Transverse colon (tissue), 4 donors: ENCODE data around the gene EHD2. TPM values are rescaled to one million over a fixed set of nuclear protein-coding genes. Genes with fewer than 3 reads are reported as not detected.

Source experiments
- DNase-seq: peaks from one replicate; pipeline ENCODE4 v3.0.0-alpha.2; 2019
- H3K27ac ChIP-seq, 4 donors: fragments of 200-600 bp; sonication (generic); 2 replicates each; pipeline ENCODE4 v1.5.1; 2016 to 2018; ENCODE audit warnings: inconsistent platforms in 4 of 4
- H3K27me3 ChIP-seq: fragments of 200-600 bp; sonication (generic); 2 replicates; pipeline ENCODE4 v1.5.1; 2017; ENCODE audit warnings: inconsistent platforms
- H3K36me3 ChIP-seq, 4 donors: fragments of 200-600 bp; sonication (generic); 2 replicates each; pipeline ENCODE4 v1.5.1; 2017 to 2019; ENCODE audit warnings: inconsistent platforms in 4 of 4
- H3K4me1 ChIP-seq, 4 donors: fragments of 200-600 bp; sonication (generic); 2 replicates each; pipeline ENCODE4 v1.5.1; 2017 to 2020; ENCODE audit warnings: inconsistent platforms in 4 of 4
- H3K4me3 ChIP-seq, 4 donors: fragments of 200-600 bp; sonication (generic); 1 replicate in 1 of 4; 2 replicates in 3 of 4; pipeline versions ENCODE4 v1.5.1 to v1.6.1; 2017 to 2019; ENCODE audit warnings: inconsistent platforms in 4 of 4
- H3K9me3 ChIP-seq, 2 donors: fragments of 200-600 bp; sonication (generic); 2 replicates each; pipeline ENCODE4 v1.5.1; 2017 to 2019; ENCODE audit warnings: inconsistent platforms in 2 of 2
- EP300 ChIP-seq: sonication (generic); formaldehyde crosslinking; IDR thresholded peaks from one replicate; pipeline ENCODE4 v1.6.1; 2017; ENCODE audit warnings: antibody characterized with exemption, low read depth
- POLR2A ChIP-seq: fragments of 450-650 bp; IDR thresholded peaks from one replicate; pipeline ENCODE4 v1.6.1; 2016; ENCODE audit warnings: antibody characterized with exemption, mild to moderate bottlenecking, moderate library complexity
- POLR2AphosphoS5 ChIP-seq, 3 donors: sonication (generic); formaldehyde crosslinking; IDR thresholded peaks; one replicate each; pipeline ENCODE4 v1.6.1; 2016; ENCODE audit warnings: antibody characterized with exemption in 3 of 3
- WGBS, 2 donors: methylation state at CpG; one replicate each; pipeline ENCODE4 v1.1.5; 2018; ENCODE audit warnings: low coverage in 1 of 2; 5-methylcytosine and 5-hydroxymethylcytosine counted together
- in situ Hi-C, 4 donors: fragments of 200-750 bp; cut with MboI; loops; one replicate each; pipeline versions ENCODE4 v1.15.0 to v1.15.1; 2017; ENCODE audit warnings: low sequenced_read_pairs in 3 of 4, low pct_ligation_motif_present in 1 of 4, low pct_unique_long_range_greater_than_20kb in 1 of 4
- intact Hi-C: fragments of 100-400 bp; cut with DNase I; formaldehyde crosslinking; loops from one replicate; pipeline ENCODE4 v1.15.1; 2023; ENCODE audit warnings: low total_unique reads
- total RNA-seq, 4 donors: library from RNA; depleted of rRNA; stranded (reverse); fragments of >200 nt; gene quantifications; one replicate each; pipeline ENCODE4 v1.1.0, GENCODE V29; 2016
- TF ChIP-seq, protein P1 (sequence below), 5 experiments: fragments of 200-600 bp in 3 of 5; fragments of 450-650 bp in 2 of 5; sonication (generic) in 3 of 5; IDR thresholded peaks; 1 replicate in 2 of 5; 2 replicates in 3 of 5; pipeline ENCODE4 v1.5.1; 2016 to 2017; ENCODE audit warnings: antibody characterized with exemption in 5 of 5, inconsistent platforms in 3 of 5, mild to moderate bottlenecking in 2 of 5, moderate library complexity in 1 of 5

Gene EHD2
- total RNA-seq, 4 donors from 2014 or later, result 15.2 to 93.1 (median 25.3) TPM

DNA sequence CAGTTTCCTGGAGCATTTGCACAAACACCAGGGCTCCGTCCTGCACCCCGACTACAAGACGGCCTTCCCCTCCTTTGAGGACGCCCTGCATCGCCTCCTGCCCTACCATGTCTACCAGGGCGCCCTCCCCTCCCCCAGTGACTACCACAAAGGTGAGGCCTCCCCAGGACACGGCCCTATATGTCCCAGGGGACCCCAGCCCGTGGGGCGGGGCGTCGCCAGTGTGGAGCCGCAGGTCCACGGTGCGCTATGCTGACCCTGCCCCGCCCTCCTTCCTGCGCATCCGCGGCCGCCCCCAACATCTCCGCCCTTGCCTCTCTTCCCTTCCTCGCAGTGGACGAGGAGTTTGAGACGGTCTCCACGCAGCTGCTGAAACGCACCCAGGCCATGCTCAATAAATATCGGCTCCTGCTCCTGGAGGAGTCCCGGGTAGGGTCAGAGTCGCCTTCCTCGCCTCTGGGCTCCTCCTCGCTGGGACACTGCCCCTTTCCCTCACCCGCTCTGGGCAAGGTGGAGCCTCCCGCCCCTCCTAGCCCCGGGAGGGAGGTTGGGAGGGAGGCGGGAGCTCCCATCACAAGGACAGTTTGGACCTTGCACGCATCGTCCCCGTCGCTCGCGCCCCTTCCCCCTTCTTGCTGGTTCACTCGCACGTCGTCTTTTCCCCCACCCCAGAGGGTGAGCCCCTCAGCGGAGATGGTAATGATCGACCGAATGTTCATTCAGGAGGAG lies 14.4 kb upstream of the EHD2 start:
- Histone ChIP-seq H3K4me1 (peaks cover 4 to 10% (median 8%) of the 10 kb centered on the region in 4 donors), H3K9me3 (no peaks in the 10 kb centered on the region), H3K36me3 (peaks cover 0 to 14% (median 3%) of the 10 kb centered on the region in 4 donors), H3K4me3 (no peak overlapping the region), H3K27ac (peak overlapping the region in 3 of 4 donors; percentile 16 to 82 (median 76)), H3K27me3 (no peaks in the 10 kb centered on the region)
- no peak for DNase-seq
- intact Hi-C loops, result loop anchor here (1.0 to 2.0 kb wide), 2 partner anchors 90 to 262 kb away; no protein-coding TSS in a partner anchor
- in situ Hi-C loops, result loop anchor here in 1 of 4 donors (5.0 kb wide), 1 partner anchor 261 kb away; no protein-coding TSS in a partner anchor
- WGBS, 2 donors, result 88% methylated on average over 46 of the region's 46 CpGs; no CpG with 5 or more reads in 1 of the 2 donors
- TF ChIP-seq EP300, result no peak
- TF ChIP-seq, protein P1, sequence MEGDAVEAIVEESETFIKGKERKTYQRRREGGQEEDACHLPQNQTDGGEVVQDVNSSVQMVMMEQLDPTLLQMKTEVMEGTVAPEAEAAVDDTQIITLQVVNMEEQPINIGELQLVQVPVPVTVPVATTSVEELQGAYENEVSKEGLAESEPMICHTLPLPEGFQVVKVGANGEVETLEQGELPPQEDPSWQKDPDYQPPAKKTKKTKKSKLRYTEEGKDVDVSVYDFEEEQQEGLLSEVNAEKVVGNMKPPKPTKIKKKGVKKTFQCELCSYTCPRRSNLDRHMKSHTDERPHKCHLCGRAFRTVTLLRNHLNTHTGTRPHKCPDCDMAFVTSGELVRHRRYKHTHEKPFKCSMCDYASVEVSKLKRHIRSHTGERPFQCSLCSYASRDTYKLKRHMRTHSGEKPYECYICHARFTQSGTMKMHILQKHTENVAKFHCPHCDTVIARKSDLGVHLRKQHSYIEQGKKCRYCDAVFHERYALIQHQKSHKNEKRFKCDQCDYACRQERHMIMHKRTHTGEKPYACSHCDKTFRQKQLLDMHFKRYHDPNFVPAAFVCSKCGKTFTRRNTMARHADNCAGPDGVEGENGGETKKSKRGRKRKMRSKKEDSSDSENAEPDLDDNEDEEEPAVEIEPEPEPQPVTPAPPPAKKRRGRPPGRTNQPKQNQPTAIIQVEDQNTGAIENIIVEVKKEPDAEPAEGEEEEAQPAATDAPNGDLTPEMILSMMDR (IDR thresholded peaks at IDR 0.05), result no peak
- TF ChIP-seq POLR2AphosphoS5 (IDR thresholded peaks at IDR 0.05), result no peak
- no peak for TF ChIP-seq POLR2A

DNA sequence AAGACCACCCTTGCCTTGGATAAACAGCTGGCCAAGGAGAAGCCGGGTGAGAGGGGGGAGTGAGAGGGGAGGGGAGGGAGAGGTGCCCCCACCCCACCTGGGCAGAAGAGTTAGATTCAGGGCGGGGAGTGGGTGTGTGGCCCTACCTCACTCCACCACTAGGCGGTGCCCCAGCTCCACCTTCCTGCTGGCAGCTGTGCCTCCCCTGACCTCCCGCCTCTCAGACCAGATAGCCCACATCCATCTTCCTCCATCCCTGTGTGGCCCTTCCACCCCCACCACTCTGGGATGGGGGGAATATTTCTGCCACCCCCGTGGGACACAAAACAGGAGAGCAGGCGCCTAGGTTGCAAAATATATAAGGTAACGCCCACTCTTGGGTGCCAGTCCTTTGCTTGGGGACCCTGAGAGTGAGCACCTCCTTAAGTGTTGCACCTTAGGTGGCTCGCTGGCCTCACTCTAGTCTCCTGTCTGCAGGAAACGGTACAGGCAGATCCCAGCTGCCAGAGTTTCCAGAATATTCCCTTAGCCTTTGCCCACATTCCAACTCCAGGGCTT lies 13.8 kb upstream of the EHD2 start:
- peaks cover 0 to 14% (median 3%) of the 10 kb centered on the region in 4 donors for H3K36me3 ChIP-seq
- H3K4me1 ChIP-seq, result peaks cover 4 to 17% (median 12%) of the 10 kb centered on the region in 4 donors
- WGBS, 2 donors, result 52% methylated on average over 9 of the region's 9 CpGs; no CpG with 5 or more reads in 1 of the 2 donors
- H3K27me3 ChIP-seq, result no peaks in the 10 kb centered on the region
- H3K9me3 ChIP-seq, result no peaks in the 10 kb centered on the region
- DNase-seq, result peak; percentile 52
- H3K27ac ChIP-seq, result no peak overlapping the region
- in situ Hi-C loops (loop anchor here in 1 of 4 donors (5.0 kb wide), 1 partner anchor 262 kb away; no protein-coding TSS in a partner anchor), intact Hi-C loops (loop anchor here (1.0 to 2.0 kb wide), 2 partner anchors 91 to 263 kb away; no protein-coding TSS in a partner anchor)
- TF ChIP-seq POLR2AphosphoS5 (IDR thresholded peaks at IDR 0.05), result no peak
- TF ChIP-seq, protein P1 (IDR thresholded peaks at IDR 0.05), result peak; percentile 76 to 85 (median 84)
- H3K4me3 ChIP-seq, result no peak overlapping the region

DNA sequence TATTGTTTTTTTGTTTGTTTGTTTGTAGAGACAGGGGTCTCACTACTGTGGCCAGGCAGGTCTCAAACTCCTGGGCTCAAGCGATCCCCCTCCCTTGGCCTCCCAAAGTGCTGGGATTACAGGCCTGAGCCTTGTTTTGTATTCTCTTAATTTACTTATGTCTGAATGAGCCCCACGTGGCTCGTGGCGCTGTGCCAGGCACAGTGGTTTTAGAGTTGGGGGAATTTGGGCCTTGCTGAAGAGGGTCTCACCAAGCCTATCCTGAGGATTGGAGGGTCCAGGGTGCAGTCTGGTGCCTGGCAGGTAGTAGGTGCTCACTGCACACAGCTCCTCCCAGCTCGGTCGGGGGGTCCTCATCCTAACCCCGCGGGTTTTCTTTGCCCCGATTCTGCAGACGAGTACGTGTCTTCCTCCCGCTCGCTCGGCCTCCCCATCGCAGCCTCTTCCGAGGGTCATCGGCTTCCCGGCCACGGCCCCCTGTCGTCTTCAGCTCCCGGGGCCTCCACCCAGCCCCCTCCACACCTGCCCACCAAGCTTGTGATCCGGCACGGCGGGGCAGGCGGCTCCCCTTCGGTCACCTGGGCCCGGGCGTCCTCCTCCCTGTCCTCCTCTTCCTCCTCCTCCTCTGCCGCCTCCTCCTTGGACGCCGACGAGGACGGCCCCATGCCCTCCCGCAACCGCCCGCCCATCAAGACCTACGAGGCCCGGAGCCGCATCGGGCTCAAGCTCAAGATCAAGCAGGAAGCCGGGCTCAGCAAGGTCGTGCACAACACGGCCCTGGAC lies 12.1 kb upstream of the EHD2 start:
- Histone ChIP-seq H3K36me3 (peaks cover 0 to 14% (median 3%) of the 10 kb centered on the region in 4 donors), H3K27ac (no peak overlapping the region), H3K27me3 (no peaks in the 10 kb centered on the region), H3K9me3 (no peaks in the 10 kb centered on the region), H3K4me1 (peaks cover 4 to 17% (median 13%) of the 10 kb centered on the region in 4 donors), H3K4me3 (no peak overlapping the region)
- intact Hi-C loops, result loop anchor here (10.0 kb wide), 1 partner anchor 186 kb away; the partner anchor contains the start of gene NAPA
- no peak for TF ChIP-seq EP300
- TF ChIP-seq POLR2A, result no peak
- no peak for TF ChIP-seq POLR2AphosphoS5 (IDR thresholded peaks at IDR 0.05)
- TF ChIP-seq, protein P1 (IDR thresholded peaks at IDR 0.05), result no peak
- WGBS, 2 donors, result 92 to 95% methylated on average over 5 to 43 of the region's 43 CpGs
- in situ Hi-C loops, result loop anchor here in 3 of 4 donors (10.0 to 25.0 kb wide), 3 partner anchors 266 to 414 kb away; partner anchors contain the start of gene C5AR1 (in 1 of the 3)
- no peak for DNase-seq
